SU-DHL-6 (cell line): Measurements from ENCODE around the gene KSR1.

Experiments used
- H2AFZ ChIP-seq: fragments of 200-600 bp; sonication (generic); 2 replicates; pipeline ENCODE4 v1.6.1; 2014; ENCODE audit warnings: low read depth, mild to moderate bottlenecking, moderate library complexity, mixed read lengths, antibody characterized with exemption, low read length; ENCODE audit not compliant: severe bottlenecking
- H3F3A ChIP-seq: fragments of 200-600 bp; shearing (Covaris generic); 2 replicates; pipeline ENCODE4 v1.6.0; 2016; ENCODE audit warnings: antibody characterized with exemption, mild to moderate bottlenecking; ENCODE audit not compliant: insufficient read depth
- H3K27ac ChIP-seq: fragments of 200-600 bp; sonication (generic); 2 replicates; pipeline ENCODE4 v1.5.1; 2016; ENCODE audit warnings: low read depth, mild to moderate bottlenecking, low read length, moderate library complexity, mixed read lengths
- H3K27me3 ChIP-seq: fragments of 200-600 bp; sonication (generic), shearing (Covaris generic); 2 replicates; pipeline ENCODE4 v1.6.0; 2014; ENCODE audit warnings: mild to moderate bottlenecking, low read length
- H3K36me3 ChIP-seq: fragments of 200-600 bp; sonication (generic); 2 replicates; pipeline ENCODE4 v1.6.1; 2014; ENCODE audit warnings: mild to moderate bottlenecking, low read length, mixed read lengths
- H3K4me2 ChIP-seq: fragments of 300-600, 200-600 bp; shearing (Covaris generic), sonication (generic); 2 replicates; pipeline ENCODE4 v1.6.0; 2014; ENCODE audit warnings: low read length, low read depth, mild to moderate bottlenecking; ENCODE audit not compliant: poor library complexity, severe bottlenecking
- H3K4me3 ChIP-seq: fragments of 200-600 bp; sonication (generic); 2 replicates; pipeline ENCODE4 v1.5.1; 2014; ENCODE audit warnings: antibody characterized with exemption, low read length, mild to moderate bottlenecking, mixed read lengths; ENCODE audit not compliant: insufficient read depth, poor library complexity, severe bottlenecking
- H3K79me2 ChIP-seq: fragments of 200-600 bp; sonication (generic); 2 replicates; pipeline ENCODE4 v1.6.1; 2014; ENCODE audit warnings: mild to moderate bottlenecking, low read length, moderate library complexity; ENCODE audit not compliant: insufficient read depth
- H3K9ac ChIP-seq: fragments of 200-600 bp; sonication (generic); 2 replicates; pipeline ENCODE4 v1.7.0; 2014; ENCODE audit warnings: mild to moderate bottlenecking, low read length
- H3K9me2 ChIP-seq: fragments of 200-600 bp; sonication (generic); replicated peaks from 2 replicates; pipeline ENCODE4 v1.6.1; 2014; ENCODE audit warnings: low read length; ENCODE audit not compliant: insufficient read depth
- H3K9me3 ChIP-seq: fragments of 200-600 bp; sonication (generic); 2 replicates; pipeline ENCODE4 v1.6.1; 2014; ENCODE audit warnings: low read length, mixed read lengths; ENCODE audit not compliant: insufficient read depth
- H4K20me1 ChIP-seq: fragments of 200-600 bp; sonication (generic); 2 replicates; pipeline ENCODE4 v1.6.1; 2014; ENCODE audit warnings: low read depth, mild to moderate bottlenecking, antibody characterized with exemption, low read length, moderate library complexity, mixed read lengths
- CTCF ChIP-seq: fragments of 200-600 bp; sonication (generic); IDR thresholded peaks from one replicate; pipeline ENCODE4 v1.5.1; 2017; ENCODE audit warnings: antibody characterized with exemption, mild to moderate bottlenecking, low read length, moderate library complexity; ENCODE audit not compliant: insufficient read depth, poor library complexity, severe bottlenecking
- EZH2phosphoT487 ChIP-seq: fragments of 200-600 bp; sonication (generic), shearing (Covaris generic); conservative IDR thresholded peaks from 2 replicates; pipeline ENCODE4 v1.6.1; 2018; ENCODE audit warnings: mild to moderate bottlenecking, antibody characterized with exemption, low read length, moderate library complexity, mixed read lengths

Gene KSR1

GRCh38 chr17:27413315-27413714, 42.9 kb upstream of the KSR1 start:
- Histone ChIP-seq H3K79me2 (no peaks in the 10 kb centered on the region), H3K36me3 (no peaks in the 10 kb centered on the region), H3K9ac (no peak overlapping the region), H3K27me3 (no peaks in the 10 kb centered on the region), H3K9me2 (no peaks in the 10 kb centered on the region), H4K20me1 (no peaks in the 10 kb centered on the region), H2AFZ (no peak overlapping the region), H3K27ac (no peak overlapping the region), H3K4me3 (no peak overlapping the region), H3K4me2 (no peak overlapping the region), H3K9me3 (no peaks in the 10 kb centered on the region), H3F3A (no peaks in the 10 kb centered on the region)
- TF ChIP-seq CTCF (no peak), EZH2phosphoT487 (no peak)

- Histone ChIP-seq H2AFZ (no peak overlapping the region), H3K27ac (no peak overlapping the region), H3K4me3 (no peak overlapping the region), H3K9ac (no peak overlapping the region), H3F3A (no peaks in the 10 kb centered on the region), H3K4me2 (no peak overlapping the region), H3K27me3 (no peaks in the 10 kb centered on the region), H3K36me3 (no peaks in the 10 kb centered on the region), H4K20me1 (no peaks in the 10 kb centered on the region), H3K9me2 (no peaks in the 10 kb centered on the region), H3K79me2 (no peaks in the 10 kb centered on the region), H3K9me3 (no peaks in the 10 kb centered on the region)
- TF ChIP-seq EZH2phosphoT487 (no peak), CTCF (no peak)
Observed at GRCh38 chr17:27413792-27414191, 42.5 kb upstream of the KSR1 start.

GRCh38 chr17:27414271-27414670, 42.0 kb upstream of the KSR1 start:
- Histone ChIP-seq H3K27me3 (no peaks in the 10 kb centered on the region), H2AFZ (no peak overlapping the region), H3K4me2 (no peak overlapping the region), H3K9ac (no peak overlapping the region), H3K9me2 (no peaks in the 10 kb centered on the region), H3K4me3 (no peak overlapping the region), H3F3A (no peaks in the 10 kb centered on the region), H3K36me3 (no peaks in the 10 kb centered on the region), H4K20me1 (no peaks in the 10 kb centered on the region), H3K9me3 (no peaks in the 10 kb centered on the region), H3K79me2 (no peaks in the 10 kb centered on the region), H3K27ac (no peak overlapping the region)
- TF ChIP-seq CTCF (no peak), EZH2phosphoT487 (no peak)

GRCh38 chr17:27414694-27415093, 41.6 kb upstream of the KSR1 start:
- H2AFZ ChIP-seq = no peak overlapping the region
- no peaks in the 10 kb centered on the region for H3K79me2 ChIP-seq
- no peaks in the 10 kb centered on the region for H3K36me3 ChIP-seq
- no peak overlapping the region for H3K4me2 ChIP-seq
- no peak overlapping the region for H3K27ac ChIP-seq
- no peak overlapping the region for H3K9ac ChIP-seq
- H3K4me3 ChIP-seq = no peak overlapping the region
- no peak for TF ChIP-seq CTCF
- no peak for TF ChIP-seq EZH2phosphoT487
- H3K27me3 ChIP-seq = no peaks in the 10 kb centered on the region
- H4K20me1 ChIP-seq = no peaks in the 10 kb centered on the region
- no peaks in the 10 kb centered on the region for H3K9me3 ChIP-seq
- H3F3A ChIP-seq = no peaks in the 10 kb centered on the region
- H3K9me2 ChIP-seq = no peaks in the 10 kb centered on the region
